GM12878 (cell line): ENCODE data around the gene MRPL42. TPM values are rescaled to one million over a fixed set of nuclear protein-coding genes. Genes with fewer than 3 reads are reported as not detected.

Source experiments
- ATAC-seq: fragments of 200-7000 bp; cut with Tn5 transposase; 3 replicates; pipeline ENCODE4 v1.9.1; 2020; ENCODE audit warnings: mild to moderate bottlenecking, moderate library complexity
- BruUV-seq: library from RNA; stranded (reverse); fragments of 400-500 nt; replicated peaks from 2 replicates; lab custom pipeline; 2021; lab: Mats Ljungman, UMichigan
- CTCF ChIA-PET: fragments of 300-600 bp; sonication (Branson Sonifier 250); formaldehyde crosslinking; extraction: SDS; loops from one replicate; lab custom pipeline; 2021; ENCODE audit warnings: inconsistent platforms; lab: Yijun Ruan, JAX
- POLR2A ChIA-PET: fragments of 350-600 bp; formaldehyde crosslinking; extraction: SDS; loops from one replicate; lab custom pipeline; 2021; ENCODE audit warnings: inconsistent platforms; lab: Charles Lee
- RAD21 ChIA-PET: fragments of 300-600 bp; sonication (Branson Sonifier 250); formaldehyde crosslinking; loops from one replicate; lab custom pipeline; 2023; ENCODE audit warnings: antibody characterized with exemption; ENCODE audit not compliant: unreplicated experiment; lab: Charles Lee
- SMC1A ChIA-PET: fragments of 300-600 bp; sonication (Branson Sonifier 250); formaldehyde crosslinking; loops from one replicate; lab custom pipeline; 2023; ENCODE audit not compliant: unreplicated experiment, uncharacterized antibody; lab: Charles Lee
- DNase-seq: peaks from one replicate; pipeline ENCODE4 v3.0.0-alpha.2; 2011; ENCODE audit warnings: low read depth, low spot score
- FAIRE-seq: peaks from 3 replicates; lab custom pipeline; 2011; peaks lifted over from hg19 to GRCh38; lab: Jason Lieb, UNC
- H2AFZ ChIP-seq: 2 replicates; pipeline ENCODE4 v1.6.0; 2011; ENCODE audit warnings: low read depth, low read length, control low read depth; ENCODE audit not compliant: control insufficient read depth
- H3K27ac ChIP-seq: 2 replicates; pipeline ENCODE4 v1.5.1; 2011; ENCODE audit warnings: control low read depth; ENCODE audit not compliant: control insufficient read depth, insufficient read depth
- H3K27me3 ChIP-seq, 2 experiments: replicated peaks in 1 of 2; 2 replicates each; pipeline versions ENCODE4 v1.6.0 to v1.6.1; 2011; ENCODE audit warnings: low read length in 1 of 2; ENCODE audit not compliant: control insufficient read depth in 2 of 2, insufficient read depth in 2 of 2
- H3K36me3 ChIP-seq, 2 experiments: 2 replicates each; pipeline ENCODE4 v1.5.1; 2011; ENCODE audit warnings: low read length in 1 of 2; ENCODE audit not compliant: control insufficient read depth in 2 of 2, insufficient read depth in 2 of 2
- H3K4me1 ChIP-seq: 2 replicates; pipeline ENCODE4 v1.6.1; 2011; ENCODE audit warnings: mild to moderate bottlenecking, low read length, moderate library complexity, mixed read lengths; ENCODE audit not compliant: control insufficient read depth, insufficient read depth
- H3K4me2 ChIP-seq: 2 replicates; pipeline ENCODE4 v1.6.0; 2011; ENCODE audit warnings: control low read depth; ENCODE audit not compliant: control insufficient read depth, insufficient read depth
- H3K4me3 ChIP-seq: fragments of 200-600 bp; sonication (generic); 2 replicates; pipeline ENCODE4 v1.5.1; 2016
- H3K79me2 ChIP-seq: 2 replicates; pipeline ENCODE4 v1.6.0; 2011; ENCODE audit warnings: low read length; ENCODE audit not compliant: control insufficient read depth, insufficient read depth
- H3K9ac ChIP-seq: 2 replicates; pipeline ENCODE4 v1.8.0; 2011; ENCODE audit warnings: low read length, control low read depth, mixed read lengths; ENCODE audit not compliant: control insufficient read depth, insufficient read depth
- H3K9me3 ChIP-seq: replicated peaks from 3 replicates; pipeline ENCODE4 v1.5.1; 2011; ENCODE audit warnings: mild to moderate bottlenecking, low read length; ENCODE audit not compliant: control insufficient read depth, insufficient read depth
- H4K20me1 ChIP-seq: 2 replicates; pipeline ENCODE4 v1.6.0; 2011; ENCODE audit not compliant: control insufficient read depth, insufficient read depth
- EP300 ChIP-seq, 2 experiments: fragments of 150-350 bp in 1 of 2; IDR thresholded peaks; 2 replicates each; pipeline ENCODE4 v1.6.1; 2011 to 2012; ENCODE audit warnings: low read depth in 2 of 2, low read length in 2 of 2, borderline replicate concordance in 1 of 2, improper control_type of control experiment in 1 of 2, inconsistent platforms in 1 of 2; ENCODE audit not compliant: control insufficient read depth in 1 of 2
- HCFC1 ChIP-seq: fragments of 150-350 bp; IDR thresholded peaks from 2 replicates; pipeline ENCODE4 v1.6.1; 2014; ENCODE audit warnings: low read length
- MLLT1 ChIP-seq: fragments of 450-650 bp; IDR thresholded peaks from 2 replicates; pipeline ENCODE4 v1.6.1; 2016; ENCODE audit warnings: mild to moderate bottlenecking
- NBN ChIP-seq: fragments of 450-650 bp; IDR thresholded peaks from 2 replicates; pipeline ENCODE4 v1.6.1; 2016
- TAF1 ChIP-seq: IDR thresholded peaks from 2 replicates; pipeline ENCODE4 v1.6.1; 2011; ENCODE audit warnings: mild to moderate bottlenecking, low read depth, low read length, borderline replicate concordance
- whole genome bisulfite sequencing: methylation state at CpG from one replicate; pipeline ENCODE4 v1.1.6; 2016; ENCODE audit warnings: low lambda C conversion rate; ENCODE audit not compliant: insufficient replicate concordance, insufficient coverage; ENCODE audit errors: missing lambda C conversion rate; 5-methylcytosine and 5-hydroxymethylcytosine counted together
- in situ Hi-C: fragments of 300-500 bp; cut with MboI; formaldehyde crosslinking; loops from 9 replicates; pipeline ENCODE4 v1.14.3; 2018; ENCODE audit warnings: mixed read lengths
- intact Hi-C: fragments of 100-400 bp; cut with micrococcal nuclease; formaldehyde crosslinking; loops from one replicate; pipeline ENCODE4 v1.14.2; 2022; ENCODE audit not compliant: unreplicated experiment
- polyA plus RNA-seq, 11 experiments: library from polyadenylated mRNA; depleted of rRNA in 4 of 11; unstranded in 6 of 11; stranded (reverse) in 5 of 11; fragments of >200 nt; fragmentation: Nextera tagmentation in 4 of 11; fragmentation: Illumina TruSeq in 1 of 11; extraction: Ambion mirVana in 4 of 11; extraction: Trizol in 1 of 11; gene quantifications; 1 replicate in 1 of 11; 2 replicates in 10 of 11; pipeline versions ENCODE4 v1.2.1 to v1.2.3, GENCODE V29; 2011 to 2016; ENCODE audit warnings: inconsistent platforms in 2 of 11, missing spikeins in 2 of 11, low read depth in 1 of 11
- total RNA-seq, 4 experiments: library from RNA; depleted of rRNA in 3 of 4; stranded (reverse); fragments of >200 nt in 3 of 4; fragmentation: Illumina TruSeq in 1 of 4; extraction: Trizol in 1 of 4; gene quantifications; 2 replicates each; pipeline versions ENCODE4 v1.2.1 to v1.2.3, GENCODE V29; 2013 to 2021
- TF ChIP-seq, protein P1 (sequence below): fragments of 150-350 bp; IDR thresholded peaks from 2 replicates; pipeline ENCODE4 v1.6.1; 2014; ENCODE audit warnings: mild to moderate bottlenecking, low read depth, low read length

Gene MRPL42
- total and polyA plus RNA-seq, 10 of the 15 experiments (the other 5 are each of a cell fraction or from before 2014, with no cell fraction given), result 65.1 to 427 (median 126) TPM

GRCh38 chr12:93441617-93442410 is 25.5 kb upstream of the MRPL42 start, which contains the start of gene UBE2N (continued):
- TF ChIP-seq TAF1 (peak; percentile 77; the same call in 1 of the 2 replicates), HCFC1 (peak; percentile 89)

GRCh38 chr12:93442411-93443340 is 24.6 kb upstream of the MRPL42 start:
- ChIA-PET SMC1A (interaction anchor here (0.6 to 1.6 kb wide), 9 partner anchors 8 to 749 kb away, joined by 3 to 5 read pairs (median 4); no protein-coding TSS in a partner anchor), RAD21 (interaction anchor here (1.4 to 1.8 kb wide), 4 partner anchors 22 to 659 kb away, joined by 3 to 6 read pairs (median 4); no protein-coding TSS in a partner anchor), POLR2A (interaction anchor here (0.5 to 1.9 kb wide), 6 partner anchors 10 to 36 kb away, joined by 3 to 6 read pairs (median 4); no protein-coding TSS in a partner anchor), CTCF (interaction anchor here (0.6 to 4.6 kb wide), 8 partner anchors 14 to 659 kb away, joined by 3 to 17 read pairs (median 4); partner anchors contain the start of gene MRPL42)
- Histone ChIP-seq H3K9me3 (no peaks in the 10 kb centered on the region), H3K4me1 (peaks cover 9% of the 10 kb centered on the region), H3K79me2 (peaks cover 47% of the 10 kb centered on the region), H4K20me1 (no peaks in the 10 kb centered on the region), H3K9ac (peak overlapping the region; percentile 84), H3K4me3 (peak overlapping the region; percentile 83), H2AFZ (peak overlapping the region; percentile 72), H3K27me3 (no peaks in the 10 kb centered on the region), H3K27ac (peak overlapping the region; percentile 73), H3K36me3 (no peaks in the 10 kb centered on the region), H3K4me2 (peak overlapping the region; percentile 74)
- in situ Hi-C loops (no loop called here), intact Hi-C loops (no loop called here)
- ATAC-seq (no peak), DNase-seq (no peak), FAIRE-seq (peak; percentile 62)
- TF ChIP-seq NBN (0 out of 2 replicates have a peak, but pooled peaks have one; percentile 36), HCFC1 (no peak), EP300 (IDR thresholded peaks at IDR 0.05; ENCODE audit: borderline replicate concordance in 1 of 2, control insufficient read depth in 1 of 2, low read depth in 2 of 2, low read length in 2 of 2) (0 out of 4 replicates have a peak, but pooled peaks of 1 of the 2 experiments have one; percentile 4), MLLT1 (0 out of 2 replicates have a peak, but pooled peaks have one; percentile 60)
- TF ChIP-seq, protein P1, sequence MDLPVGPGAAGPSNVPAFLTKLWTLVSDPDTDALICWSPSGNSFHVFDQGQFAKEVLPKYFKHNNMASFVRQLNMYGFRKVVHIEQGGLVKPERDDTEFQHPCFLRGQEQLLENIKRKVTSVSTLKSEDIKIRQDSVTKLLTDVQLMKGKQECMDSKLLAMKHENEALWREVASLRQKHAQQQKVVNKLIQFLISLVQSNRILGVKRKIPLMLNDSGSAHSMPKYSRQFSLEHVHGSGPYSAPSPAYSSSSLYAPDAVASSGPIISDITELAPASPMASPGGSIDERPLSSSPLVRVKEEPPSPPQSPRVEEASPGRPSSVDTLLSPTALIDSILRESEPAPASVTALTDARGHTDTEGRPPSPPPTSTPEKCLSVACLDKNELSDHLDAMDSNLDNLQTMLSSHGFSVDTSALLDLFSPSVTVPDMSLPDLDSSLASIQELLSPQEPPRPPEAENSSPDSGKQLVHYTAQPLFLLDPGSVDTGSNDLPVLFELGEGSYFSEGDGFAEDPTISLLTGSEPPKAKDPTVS, result 0 out of 2 replicates have a peak, but pooled peaks have one; percentile 9
- WGBS, result 2% methylated on average over 19 of the region's 19 CpGs
- BruUV-seq, result TSS peak; percentile 89
